ENCODE measurements around the gene NEDD8. TPM values are rescaled to one million over a fixed set of nuclear protein-coding genes. Genes with fewer than 3 reads are reported as not detected.

The NEDD8 gene
- total RNA-seq, 2 donors from 2014 or later = 126 to 150 TPM

GRCh38 chr14:24271834-24272263 is 39.7 kb upstream of the NEDD8 start:
- no peaks in the 10 kb centered on the region for H3K9me3 ChIP-seq
- TF ChIP-seq CTCF (IDR thresholded peaks at IDR 0.05) = no peak
- H3K36me3 ChIP-seq = peaks cover 2% of the 10 kb centered on the region
- H3K4me3 ChIP-seq = peak overlapping the region; percentile 75
- no peaks in the 10 kb centered on the region for H3K4me1 ChIP-seq
- no peak for DNase-seq
- peak overlapping the region; percentile 95 for H3K27ac ChIP-seq
- peak overlapping the region; percentile 94 to 98 for H3K9ac ChIP-seq (ENCODE audit: low read depth in 2 of 2, low read length in 2 of 2)
- intact Hi-C loops (cut with DNase I) = loop anchor here (2.0 kb wide), 1 partner anchor 29 kb away; the partner anchor contains the start of gene TINF2
- H3K27me3 ChIP-seq = no peaks in the 10 kb centered on the region

GRCh38 chr14:24271134-24271833 is 39.1 kb upstream of the NEDD8 start, which contains the start of gene RABGGTA:
Gene RABGGTA, minus strand, starts transcription at chr14:24271597. Its CDS starts 482 bp downstream, at chr14:24271115.
- Histone ChIP-seq H3K9me3 (no peaks in the 10 kb centered on the region), H3K4me1 (no peaks in the 10 kb centered on the region), H3K9ac (ENCODE audit: low read depth in 2 of 2, low read length in 2 of 2) (peak within 1 kb of the TSS; percentile 94 to 98), H3K36me3 (peaks cover 7% of the 10 kb centered on the region), H3K27ac (peak within 1 kb of the TSS; percentile 95), H3K27me3 (no peaks in the 10 kb centered on the region), H3K4me3 (peak within 1 kb of the TSS; percentile 75)
- intact Hi-C loops (cut with DNase I) = loop anchor here (2.0 kb wide), 1 partner anchor 28 kb away; the partner anchor contains the start of gene TINF2
- peak; percentile 88 for DNase-seq
- TF ChIP-seq CTCF (IDR thresholded peaks at IDR 0.05) = peak; percentile 69

GRCh38 chr14:24270537-24271133 is 38.5 kb upstream of the NEDD8 start:
- DNase-seq = no peak

DNA sequence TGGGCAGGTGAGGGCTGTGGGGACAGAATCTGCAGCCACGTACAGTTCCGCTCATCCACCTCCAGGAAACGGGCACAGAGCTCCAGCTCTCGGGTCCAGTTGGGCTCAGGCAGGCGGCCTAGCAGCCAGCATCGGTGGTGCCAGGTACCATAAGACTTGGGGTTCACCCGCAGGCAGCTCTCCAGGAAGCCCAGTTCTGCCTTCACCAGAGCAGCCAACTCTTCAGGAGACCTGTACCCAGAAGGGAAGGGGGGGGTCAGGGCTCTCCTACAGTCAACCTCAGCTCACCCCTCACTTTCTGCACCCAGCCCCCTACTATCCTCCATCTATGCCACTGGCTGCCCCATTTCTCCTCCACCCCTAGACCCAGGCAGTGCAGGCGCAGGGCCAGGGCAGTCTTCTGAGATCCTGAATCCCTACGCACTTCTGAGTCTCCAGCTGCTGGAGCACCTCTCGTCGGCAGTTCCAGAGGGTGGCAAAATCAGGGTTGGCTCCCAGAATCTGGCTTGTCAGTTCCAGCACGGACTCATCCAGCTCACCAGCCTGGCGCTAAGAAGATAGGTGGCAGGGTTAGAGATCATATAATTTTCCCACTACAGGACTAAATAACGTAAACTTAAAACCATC is 37.9 kb upstream of the NEDD8 start:
- no peak for DNase-seq
- no peak for TF ChIP-seq CTCF (IDR thresholded peaks at IDR 0.05)
- H3K4me1 ChIP-seq = no peaks in the 10 kb centered on the region

More at GRCh38 chr14:24270537-24271133, 38.5 kb upstream of the NEDD8 start:
- Histone ChIP-seq H3K9me3 (no peaks in the 10 kb centered on the region), H3K4me3 (peak overlapping the region; percentile 75), H3K9ac (ENCODE audit: low read depth in 2 of 2, low read length in 2 of 2) (peak overlapping the region; percentile 94 to 98), H3K27me3 (no peaks in the 10 kb centered on the region), H3K4me1 (no peaks in the 10 kb centered on the region), H3K36me3 (peaks cover 7% of the 10 kb centered on the region), H3K27ac (peak overlapping the region; percentile 95)
- no peak for TF ChIP-seq CTCF (IDR thresholded peaks at IDR 0.05)
- intact Hi-C loops (cut with DNase I) = loop anchor here (2.0 kb wide), 1 partner anchor 28 kb away; the partner anchor contains the start of gene TINF2

DNA sequence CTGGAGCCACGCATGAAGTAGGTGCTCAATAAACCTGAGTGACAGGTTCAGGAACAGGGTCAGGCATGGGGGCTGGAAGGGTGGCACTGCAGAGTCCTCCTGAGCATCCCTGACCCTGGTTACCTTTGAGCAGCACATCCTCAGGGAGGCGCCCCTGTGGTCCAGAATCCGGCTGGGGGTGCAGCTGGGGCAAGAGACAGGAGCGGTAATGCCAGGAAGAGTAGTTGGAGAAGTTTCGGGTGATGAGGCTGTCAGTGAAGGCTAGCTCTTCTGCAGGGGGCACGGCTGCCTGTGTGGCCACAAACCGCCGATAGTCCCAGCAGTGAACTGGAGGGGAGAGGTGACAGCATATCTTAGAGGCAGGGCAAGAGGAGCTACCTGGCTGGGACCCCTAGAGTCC is 37.2 kb upstream of the NEDD8 start:
- Histone ChIP-seq H3K27me3 (no peaks in the 10 kb centered on the region), H3K36me3 (peaks cover 7% of the 10 kb centered on the region), H3K4me1 (no peaks in the 10 kb centered on the region), H3K9ac (ENCODE audit: low read depth in 2 of 2, low read length in 2 of 2) (no peak overlapping the region), H3K4me3 (no peak overlapping the region), H3K9me3 (no peaks in the 10 kb centered on the region), H3K27ac (no peak overlapping the region)
- intact Hi-C loops (cut with DNase I) = no loop called here
- TF ChIP-seq CTCF (IDR thresholded peaks at IDR 0.05) = no peak
- DNase-seq = no peak

More for the DNA sequence above, 37.9 kb upstream of the NEDD8 start:
- Histone ChIP-seq H3K9ac (ENCODE audit: low read depth in 2 of 2, low read length in 2 of 2) (no peak overlapping the region), H3K4me3 (no peak overlapping the region), H3K27ac (no peak overlapping the region), H3K27me3 (no peaks in the 10 kb centered on the region), H3K9me3 (no peaks in the 10 kb centered on the region), H3K36me3 (peaks cover 7% of the 10 kb centered on the region)
- intact Hi-C loops (cut with DNase I) = loop anchor here (2.0 kb wide), 1 partner anchor 27 kb away; the partner anchor contains the start of gene TINF2
